Measurements from ENCODE around the gene PISD.
A peak's percentile ranks its signal among the peaks of the same experiment; 100 is the strongest.

Gene PISD

GRCh38 chr22:31651664-31652063 is 10.4 kb downstream of the PISD start:
- Histone ChIP-seq H3K4me3 (ENCODE audit: low read length) (no peak overlapping the region), H3K27me3 (ENCODE audit: insufficient read depth, low read length) (no peaks in the 10 kb centered on the region), H3K36me3 (ENCODE audit: insufficient read depth, low read depth, low read length) (peaks cover 28% of the 10 kb centered on the region), H3K9ac (ENCODE audit: low read depth, low read length) (no peak overlapping the region), H3K4me1 (ENCODE audit: insufficient read depth, low read length) (peaks cover 16% of the 10 kb centered on the region), H3K9me3 (ENCODE audit: insufficient read depth, low read depth, low read length) (no peaks in the 10 kb centered on the region), H3K27ac (ENCODE audit: low read length) (no peak overlapping the region)

- Histone ChIP-seq H3K9ac (ENCODE audit: low read depth, low read length) (no peak overlapping the region), H3K4me3 (ENCODE audit: low read length) (no peak overlapping the region), H3K27me3 (ENCODE audit: insufficient read depth, low read length) (no peaks in the 10 kb centered on the region), H3K27ac (ENCODE audit: low read length) (no peak overlapping the region), H3K9me3 (ENCODE audit: insufficient read depth, low read depth, low read length) (no peaks in the 10 kb centered on the region), H3K4me1 (ENCODE audit: insufficient read depth, low read length) (peaks cover 16% of the 10 kb centered on the region), H3K36me3 (ENCODE audit: insufficient read depth, low read depth, low read length) (peaks cover 37% of the 10 kb centered on the region)
Observed at GRCh38 chr22:31650391-31650790, 11.6 kb downstream of the PISD start.

- H3K4me3 ChIP-seq (ENCODE audit: low read length), result peak overlapping the region; percentile 11
- no peaks in the 10 kb centered on the region for H3K27me3 ChIP-seq (ENCODE audit: insufficient read depth, low read length)
- H3K4me1 ChIP-seq (ENCODE audit: insufficient read depth, low read length), result peaks cover 16% of the 10 kb centered on the region
- H3K9ac ChIP-seq (ENCODE audit: low read depth, low read length), result no peak overlapping the region; the same call in 1 of the 2 replicates
- no peaks in the 10 kb centered on the region for H3K9me3 ChIP-seq (ENCODE audit: insufficient read depth, low read depth, low read length)
- peaks cover 52% of the 10 kb centered on the region for H3K36me3 ChIP-seq (ENCODE audit: insufficient read depth, low read depth, low read length)
- H3K27ac ChIP-seq (ENCODE audit: low read length), result no peak overlapping the region
Observed at GRCh38 chr22:31647523-31648320, 14.3 kb downstream of the PISD start.

- no peak overlapping the region for H3K27ac ChIP-seq (ENCODE audit: low read length)
- H3K4me3 ChIP-seq (ENCODE audit: low read length), result no peak overlapping the region
- H3K9me3 ChIP-seq (ENCODE audit: insufficient read depth, low read depth, low read length), result no peaks in the 10 kb centered on the region
- H3K4me1 ChIP-seq (ENCODE audit: insufficient read depth, low read length), result peaks cover 16% of the 10 kb centered on the region
- H3K36me3 ChIP-seq (ENCODE audit: insufficient read depth, low read depth, low read length), result peaks cover 52% of the 10 kb centered on the region
- no peaks in the 10 kb centered on the region for H3K27me3 ChIP-seq (ENCODE audit: insufficient read depth, low read length)
- H3K9ac ChIP-seq (ENCODE audit: low read depth, low read length), result no peak overlapping the region
Observed at GRCh38 chr22:31647066-31647465, 14.9 kb downstream of the PISD start.

- H3K27ac ChIP-seq (ENCODE audit: low read length), result no peak overlapping the region
- peaks cover 16% of the 10 kb centered on the region for H3K4me1 ChIP-seq (ENCODE audit: insufficient read depth, low read length)
- peaks cover 52% of the 10 kb centered on the region for H3K36me3 ChIP-seq (ENCODE audit: insufficient read depth, low read depth, low read length)
- H3K27me3 ChIP-seq (ENCODE audit: insufficient read depth, low read length), result no peaks in the 10 kb centered on the region
- no peak overlapping the region for H3K4me3 ChIP-seq (ENCODE audit: low read length)
- H3K9ac ChIP-seq (ENCODE audit: low read depth, low read length), result no peak overlapping the region
- no peaks in the 10 kb centered on the region for H3K9me3 ChIP-seq (ENCODE audit: insufficient read depth, low read depth, low read length)
Observed at GRCh38 chr22:31646186-31647019, 15.6 kb downstream of the PISD start.

GRCh38 chr22:31639436-31640039 is 22.5 kb downstream of the PISD start:
- Histone ChIP-seq H3K4me1 (ENCODE audit: insufficient read depth, low read length) (peaks cover 3% of the 10 kb centered on the region; the same call in 1 of the 2 replicates), H3K27me3 (ENCODE audit: insufficient read depth, low read length) (no peaks in the 10 kb centered on the region), H3K9ac (ENCODE audit: low read depth, low read length) (no peak overlapping the region), H3K36me3 (ENCODE audit: insufficient read depth, low read depth, low read length) (peaks cover 7% of the 10 kb centered on the region; the same call in 1 of the 2 replicates), H3K27ac (ENCODE audit: low read length) (no peak overlapping the region), H3K4me3 (ENCODE audit: low read length) (no peak overlapping the region), H3K9me3 (ENCODE audit: insufficient read depth, low read depth, low read length) (no peaks in the 10 kb centered on the region)

- Histone ChIP-seq H3K4me3 (ENCODE audit: low read length) (no peak overlapping the region), H3K27me3 (ENCODE audit: insufficient read depth, low read length) (no peaks in the 10 kb centered on the region), H3K4me1 (ENCODE audit: insufficient read depth, low read length) (peaks cover 3% of the 10 kb centered on the region; the same call in 1 of the 2 replicates), H3K27ac (ENCODE audit: low read length) (no peak overlapping the region), H3K9ac (ENCODE audit: low read depth, low read length) (no peak overlapping the region), H3K9me3 (ENCODE audit: insufficient read depth, low read depth, low read length) (no peaks in the 10 kb centered on the region), H3K36me3 (ENCODE audit: insufficient read depth, low read depth, low read length) (peaks cover 2% of the 10 kb centered on the region; the same call in 1 of the 2 replicates)
Observed at GRCh38 chr22:31637891-31638618, 24.0 kb downstream of the PISD start.

- Histone ChIP-seq H3K27me3 (ENCODE audit: insufficient read depth, low read length) (no peaks in the 10 kb centered on the region), H3K27ac (ENCODE audit: low read length) (no peak overlapping the region), H3K36me3 (ENCODE audit: insufficient read depth, low read depth, low read length) (no peaks in the 10 kb centered on the region), H3K9ac (ENCODE audit: low read depth, low read length) (no peak overlapping the region), H3K9me3 (ENCODE audit: insufficient read depth, low read depth, low read length) (no peaks in the 10 kb centered on the region), H3K4me1 (ENCODE audit: insufficient read depth, low read length) (peaks cover 3% of the 10 kb centered on the region; the same call in 1 of the 2 replicates), H3K4me3 (ENCODE audit: low read length) (no peak overlapping the region)
Observed at GRCh38 chr22:31637447-31637890, 24.5 kb downstream of the PISD start.

- Histone ChIP-seq H3K27me3 (ENCODE audit: insufficient read depth, low read length) (no peaks in the 10 kb centered on the region), H3K27ac (ENCODE audit: low read length) (no peak overlapping the region), H3K4me3 (ENCODE audit: low read length) (no peak overlapping the region), H3K36me3 (ENCODE audit: insufficient read depth, low read depth, low read length) (no peaks in the 10 kb centered on the region), H3K9ac (ENCODE audit: low read depth, low read length) (no peak overlapping the region), H3K4me1 (ENCODE audit: insufficient read depth, low read length) (peaks cover 6% of the 10 kb centered on the region), H3K9me3 (ENCODE audit: insufficient read depth, low read depth, low read length) (no peaks in the 10 kb centered on the region)
Observed at GRCh38 chr22:31635638-31636306, 26.2 kb downstream of the PISD start.

- Histone ChIP-seq H3K27ac (ENCODE audit: low read length) (no peak overlapping the region), H3K36me3 (ENCODE audit: insufficient read depth, low read depth, low read length) (peaks cover 6% of the 10 kb centered on the region), H3K4me1 (ENCODE audit: insufficient read depth, low read length) (peaks cover 14% of the 10 kb centered on the region), H3K9me3 (ENCODE audit: insufficient read depth, low read depth, low read length) (no peaks in the 10 kb centered on the region), H3K4me3 (ENCODE audit: low read length) (peak overlapping the region; percentile 79), H3K27me3 (ENCODE audit: insufficient read depth, low read length) (no peaks in the 10 kb centered on the region), H3K9ac (ENCODE audit: low read depth, low read length) (peak overlapping the region; percentile 67; the same call in 1 of the 2 replicates)
Observed at GRCh38 chr22:31631436-31631835, 30.6 kb downstream of the PISD start.
